Cardiac muscle cell (in vitro differentiated cells and primary cell): ENCODE data around the gene YIPF2. TPM values are rescaled to one million over a fixed set of nuclear protein-coding genes. Genes with fewer than 3 reads are reported as not detected.
"Not testable (repeated sequence)": the region's sequence is repeated elsewhere in the genome, so short reads cannot be mapped to it uniquely, and the experiment has no call there.

Experiments used
- DNase-seq, 2 donors: peaks; one replicate each; pipeline versions ENCODE4 v3.0.0 to v3.0.0-alpha.2; 2010 to 2017; ENCODE audit warnings: low read depth in 1 of 2, low spot score in 1 of 2
- H3K27ac ChIP-seq: fragments of 200-600 bp; sonication (generic); 2 replicates; pipeline ENCODE4 v1.5.1; 2016
- H3K27me3 ChIP-seq: fragments of 200-600 bp; sonication (generic); 2 replicates; pipeline ENCODE4 v1.6.0; 2016; ENCODE audit warnings: control low read depth
- H3K36me3 ChIP-seq: fragments of 200-600 bp; sonication (generic); 2 replicates; pipeline ENCODE4 v1.5.1; 2016; ENCODE audit warnings: control low read depth
- H3K4me1 ChIP-seq: fragments of 200-600 bp; sonication (generic); 2 replicates; pipeline ENCODE4 v1.8.1; 2017; ENCODE audit warnings: low read depth, mild to moderate bottlenecking, mixed run types
- H3K4me3 ChIP-seq: fragments of 200-600 bp; sonication (generic); 2 replicates; pipeline ENCODE4 v1.5.1; 2016; ENCODE audit warnings: mild to moderate bottlenecking
- H3K9me3 ChIP-seq: fragments of 200-600 bp; sonication (generic); 2 replicates; pipeline ENCODE4 v1.5.1; 2017; ENCODE audit warnings: low read depth, mild to moderate bottlenecking, control low read depth
- CTCF ChIP-seq: IDR thresholded peaks from 2 replicates; pipeline ENCODE4 v1.5.1; 2012; ENCODE audit warnings: low read depth, mild to moderate bottlenecking, low read length
- polyA plus RNA-seq: library from polyadenylated mRNA; unstranded; fragments of >200 nt; fragmentation: Nextera tagmentation; extraction: Ambion mirVana; gene quantifications from 2 replicates; pipeline ENCODE4 v1.2.1, GENCODE V29; 2016
- total RNA-seq: library from RNA; depleted of rRNA; stranded (reverse); fragments of >200 nt; gene quantifications from 2 replicates; pipeline ENCODE4 v1.2.3, GENCODE V29; 2016

Gene YIPF2
- total and polyA plus RNA-seq, 2 experiments from 2014 or later, result 38.9 to 67.2 TPM

- DNase-seq, result no peak
- H3K27me3 ChIP-seq, result no peaks in the 10 kb centered on the region
- no peaks in the 10 kb centered on the region for H3K4me1 ChIP-seq
- no peak for TF ChIP-seq CTCF
- no peaks in the 10 kb centered on the region for H3K36me3 ChIP-seq
- H3K4me3 ChIP-seq, result no peak overlapping the region
- no peaks in the 10 kb centered on the region for H3K9me3 ChIP-seq
- H3K27ac ChIP-seq, result no peak overlapping the region
Observed at GRCh38 chr19:10952809-10953208, 24.4 kb upstream of the YIPF2 start.

- no peak for TF ChIP-seq CTCF
- no peak overlapping the region for H3K27ac ChIP-seq
Observed at GRCh38 chr19:10946958-10947657, 18.7 kb upstream of the YIPF2 start.

GRCh38 chr19:10945264-10945663, 16.8 kb upstream of the YIPF2 start:
- Histone ChIP-seq H3K27ac (no peak overlapping the region), H3K36me3 (no peaks in the 10 kb centered on the region), H3K27me3 (no peaks in the 10 kb centered on the region), H3K9me3 (no peaks in the 10 kb centered on the region), H3K4me1 (no peaks in the 10 kb centered on the region), H3K4me3 (no peak overlapping the region)
- no peak for DNase-seq
- TF ChIP-seq CTCF, result no peak

More at GRCh38 chr19:10946958-10947657, 18.7 kb upstream of the YIPF2 start:
- H3K27me3 ChIP-seq, result no peaks in the 10 kb centered on the region
- H3K4me1 ChIP-seq, result no peaks in the 10 kb centered on the region
- peak in 1 of 2 donors; percentile 77 for DNase-seq
- H3K36me3 ChIP-seq, result no peaks in the 10 kb centered on the region
- no peak overlapping the region for H3K4me3 ChIP-seq
- H3K9me3 ChIP-seq, result no peaks in the 10 kb centered on the region

GRCh38 chr19:10943412-10943811, 15.0 kb upstream of the YIPF2 start:
- H3K27ac ChIP-seq, H3K36me3 ChIP-seq, H3K9me3 ChIP-seq, H3K4me3 ChIP-seq, H3K4me1 ChIP-seq, DNase-seq, H3K27me3 ChIP-seq: not testable (repeated sequence)

- not testable (repeated sequence) for H3K36me3 ChIP-seq, H3K4me1 ChIP-seq, H3K27ac ChIP-seq, H3K9me3 ChIP-seq, H3K27me3 ChIP-seq, H3K4me3 ChIP-seq, DNase-seq
Observed at GRCh38 chr19:10941649-10942048, 13.2 kb upstream of the YIPF2 start.

GRCh38 chr19:10936661-10937084, 8.2 kb upstream of the YIPF2 start:
- peaks cover 9% of the 10 kb centered on the region for H3K4me1 ChIP-seq
- no peaks in the 10 kb centered on the region for H3K36me3 ChIP-seq
- H3K27me3 ChIP-seq, result no peaks in the 10 kb centered on the region
- no peak overlapping the region for H3K27ac ChIP-seq
- peak; percentile 87 to 92 for DNase-seq
- H3K4me3 ChIP-seq, result no peak overlapping the region
- TF ChIP-seq CTCF, result peak; percentile 60
- no peaks in the 10 kb centered on the region for H3K9me3 ChIP-seq
